Activated CD8-positive, alpha-beta memory T cell treated with anti-CD3 and anti-CD28 coated beads, Interleukin-2, amount 50 U/mL, for 1 hour (primary cell): Measurements from ENCODE around the gene OGDH.

ENCODE experiments used
- DNase-seq: peaks from one replicate; pipeline ENCODE4 v3.0.0-alpha.2; 2020; ENCODE audit errors: extremely low read depth

Gene OGDH

DNA sequence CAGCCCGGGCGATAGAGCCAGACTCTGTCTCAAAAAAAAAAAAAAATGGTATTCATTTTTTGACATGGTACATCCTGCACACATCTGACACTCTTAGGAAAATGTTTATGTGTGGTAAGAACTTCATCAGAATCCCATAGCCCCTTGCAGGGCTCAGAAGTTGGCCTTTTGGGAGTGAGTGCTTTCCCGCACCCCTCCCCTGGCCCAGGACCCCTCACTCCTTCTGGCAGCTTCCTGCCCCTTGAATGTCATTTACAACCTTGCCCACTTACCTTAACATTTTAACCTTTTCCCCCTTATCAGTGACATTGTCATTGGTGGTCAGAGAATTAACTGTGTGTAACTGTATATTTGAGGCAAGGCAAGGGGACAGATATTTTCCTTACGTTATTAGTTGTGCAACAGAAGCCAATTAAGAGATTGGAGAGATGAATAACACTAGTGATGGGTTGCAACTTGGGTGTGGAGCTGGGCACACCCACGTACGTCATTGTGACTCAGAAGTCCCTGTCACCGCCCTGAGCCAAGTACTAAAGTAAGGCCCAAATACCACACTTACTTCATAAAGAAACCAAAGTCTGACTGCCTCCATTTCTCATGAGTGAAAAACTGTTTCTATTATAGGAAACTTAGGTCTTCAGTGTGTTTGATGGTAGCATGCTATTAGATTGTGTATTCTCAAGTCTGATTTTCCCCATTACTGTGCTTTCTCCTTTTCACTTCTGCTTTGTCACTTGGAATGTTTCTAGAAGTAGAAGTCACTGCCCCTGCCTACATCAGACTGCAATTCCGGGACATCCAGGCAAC, 31.6 kb downstream of the OGDH start:
- peak; percentile 75 for DNase-seq

DNA sequence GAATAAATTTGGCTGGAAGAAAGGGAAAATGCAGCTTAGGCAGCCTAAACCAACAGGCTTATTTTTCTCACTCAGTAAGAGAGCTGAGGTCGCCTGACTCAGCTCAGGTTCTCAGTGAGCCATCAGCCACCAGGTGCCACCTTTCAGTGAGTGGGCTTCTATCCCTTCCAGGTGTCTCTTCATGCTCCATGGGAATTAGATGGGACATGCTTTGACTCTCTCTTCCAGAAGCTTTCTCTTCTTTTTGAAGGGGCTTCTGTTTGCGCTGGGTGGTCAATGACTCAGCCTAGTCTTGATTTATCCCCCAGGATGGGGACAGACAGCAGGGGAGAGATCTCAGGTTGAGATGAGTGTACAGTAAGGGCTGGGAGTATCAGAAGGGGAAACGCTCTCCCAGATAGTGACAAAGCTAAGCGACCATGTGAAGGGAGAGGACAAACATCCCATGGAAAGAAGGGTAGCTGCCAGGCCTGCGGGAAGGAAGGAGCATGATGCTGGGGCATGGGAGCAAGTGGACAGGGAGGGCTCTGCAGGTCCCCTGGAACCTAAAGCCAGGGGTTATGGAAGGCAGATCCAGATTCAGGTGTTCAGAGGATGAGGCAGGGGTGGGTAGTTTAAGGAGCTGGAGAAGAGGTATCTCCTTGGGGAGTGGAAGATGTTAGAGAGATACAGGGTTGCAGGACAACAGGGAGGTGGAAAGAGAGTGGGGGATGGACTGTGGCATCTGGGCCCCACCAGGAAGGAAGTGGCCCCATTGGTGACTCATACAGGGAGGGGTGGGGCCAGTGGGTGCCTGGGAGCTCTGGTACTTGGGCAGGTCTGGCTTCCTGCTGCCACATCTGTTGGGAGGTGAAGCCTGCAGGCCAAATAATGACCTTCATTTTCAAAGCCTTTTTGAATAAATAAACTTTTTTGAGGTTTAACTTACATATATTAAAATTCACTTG, 32.5 kb downstream of the OGDH start:
- DNase-seq, result peak; percentile 55

DNA sequence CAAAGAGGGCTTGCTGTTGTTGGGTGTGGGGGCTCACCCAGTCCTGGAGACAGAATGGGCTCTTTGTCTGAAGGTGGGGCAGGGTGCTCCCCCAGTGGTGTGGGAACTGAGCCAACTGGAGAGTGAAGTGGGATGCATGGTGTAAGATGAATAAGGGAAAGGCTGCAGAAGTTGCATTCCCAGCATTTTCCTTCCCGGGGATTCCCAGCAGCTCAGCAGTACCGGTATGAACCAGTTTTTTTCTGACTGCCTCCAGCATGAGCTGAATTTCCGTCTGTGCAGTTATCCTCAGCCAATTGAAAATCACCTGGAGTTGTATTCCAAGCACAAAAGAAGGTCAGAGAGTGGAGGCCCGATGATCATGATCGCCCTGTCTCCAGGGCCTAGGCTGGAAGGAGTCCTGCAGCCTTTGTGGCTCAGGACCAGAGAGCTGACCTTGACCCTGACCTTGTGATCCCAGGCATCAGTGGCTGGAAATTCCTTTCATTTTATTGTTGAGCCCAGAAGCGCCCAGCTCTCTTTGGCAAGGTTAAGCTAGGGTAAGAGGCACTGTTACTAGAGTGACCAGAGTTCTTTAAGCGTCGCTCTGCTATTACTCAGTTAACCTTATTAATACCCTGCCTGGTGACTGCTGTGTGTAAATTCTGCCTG, 33.4 kb downstream of the OGDH start:
- no peak for DNase-seq

DNA sequence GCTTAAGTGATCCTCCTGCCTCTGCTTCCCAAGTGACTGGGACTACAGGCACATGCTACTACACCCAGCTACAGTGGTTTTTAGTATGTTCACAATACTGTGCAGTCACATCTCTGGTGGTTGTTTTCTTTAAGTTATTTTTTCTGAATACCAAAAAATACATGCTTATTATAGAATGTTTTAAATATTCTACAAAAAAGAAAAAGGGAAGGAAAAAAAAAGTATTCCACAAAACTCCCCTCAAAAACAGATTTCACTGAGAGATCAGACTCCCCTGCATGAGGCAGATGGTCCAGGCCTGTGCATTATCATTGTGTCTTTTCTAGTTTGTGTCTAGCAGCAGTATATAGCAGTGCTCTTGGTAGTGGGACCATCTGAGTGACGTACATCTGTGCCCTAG, 36.8 kb downstream of the OGDH start:
- no peak for DNase-seq

DNA sequence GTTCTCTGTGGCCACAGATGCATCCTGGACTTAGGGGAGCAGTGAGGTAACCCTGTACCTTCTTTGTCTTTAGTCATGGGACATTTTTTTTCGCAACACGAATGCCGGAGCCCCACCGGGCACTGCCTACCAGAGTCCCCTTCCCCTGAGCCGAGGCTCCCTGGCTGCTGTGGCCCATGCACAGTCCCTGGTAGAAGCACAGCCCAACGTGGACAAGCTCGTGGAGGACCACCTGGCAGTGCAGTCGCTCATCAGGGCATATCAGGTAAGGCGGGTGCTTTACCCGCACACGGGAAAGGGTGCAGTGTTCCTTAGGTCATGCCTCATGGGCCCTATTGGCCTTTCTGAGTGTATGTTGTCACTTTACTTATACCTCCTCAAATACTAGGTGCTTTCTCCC, 38.8 kb downstream of the OGDH start:
- no peak for DNase-seq

DNA sequence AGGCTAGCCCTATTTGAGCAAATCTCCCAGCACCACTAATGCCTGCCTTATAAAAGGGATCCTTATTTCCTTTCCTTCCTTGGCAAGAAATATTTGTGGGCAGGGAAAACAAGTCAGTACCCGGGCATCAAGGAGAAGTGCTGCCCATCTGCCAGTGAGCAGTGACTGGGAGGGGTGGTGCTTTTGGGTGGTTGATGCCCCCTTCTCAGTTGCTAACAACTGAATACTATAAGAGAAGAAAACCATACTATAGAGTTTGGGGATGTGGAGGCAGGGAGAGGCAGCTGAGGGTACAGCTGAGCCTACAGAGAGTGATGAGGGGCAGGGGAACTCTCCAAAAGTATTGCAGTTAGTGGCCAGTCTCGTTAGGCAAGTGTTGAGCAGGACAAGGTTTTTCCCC, 39.3 kb downstream of the OGDH start:
- no peak for DNase-seq

DNA sequence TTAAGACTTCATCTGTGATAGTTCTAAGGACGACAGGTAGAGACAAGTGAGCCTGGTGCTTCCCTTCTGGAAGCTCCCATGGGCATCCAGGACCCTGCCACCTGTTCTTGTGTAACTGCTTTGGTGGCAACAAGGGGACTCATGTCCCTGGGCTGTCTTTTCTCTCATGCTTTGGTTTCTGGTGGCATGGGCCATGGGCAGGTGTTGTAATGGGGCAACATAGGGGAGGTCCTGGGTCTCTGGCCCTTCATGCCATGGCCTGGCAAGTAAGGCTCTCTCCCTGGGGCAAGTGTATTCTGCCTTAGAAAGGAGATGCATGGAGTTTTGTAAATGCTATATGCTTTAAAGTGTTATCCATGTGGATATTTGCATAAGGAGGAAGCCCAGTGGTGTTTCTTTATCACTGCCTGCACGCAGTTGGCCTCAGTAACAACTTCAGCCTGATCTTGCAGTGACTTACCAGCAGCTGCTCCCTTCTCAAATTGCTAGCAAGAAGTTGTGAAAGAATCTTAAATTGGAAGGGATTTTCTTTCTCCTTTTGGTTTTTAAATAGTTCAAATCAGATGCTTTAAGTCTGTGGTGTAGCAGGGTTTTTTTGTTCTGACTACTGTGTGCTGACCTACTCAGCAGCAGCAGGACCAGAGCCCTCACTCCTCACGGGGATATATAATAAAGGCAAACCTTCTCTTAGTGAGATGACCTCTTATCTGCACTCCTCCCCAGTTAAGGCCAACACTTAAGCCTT, 39.9 kb downstream of the OGDH start:
- no peak for DNase-seq

DNA sequence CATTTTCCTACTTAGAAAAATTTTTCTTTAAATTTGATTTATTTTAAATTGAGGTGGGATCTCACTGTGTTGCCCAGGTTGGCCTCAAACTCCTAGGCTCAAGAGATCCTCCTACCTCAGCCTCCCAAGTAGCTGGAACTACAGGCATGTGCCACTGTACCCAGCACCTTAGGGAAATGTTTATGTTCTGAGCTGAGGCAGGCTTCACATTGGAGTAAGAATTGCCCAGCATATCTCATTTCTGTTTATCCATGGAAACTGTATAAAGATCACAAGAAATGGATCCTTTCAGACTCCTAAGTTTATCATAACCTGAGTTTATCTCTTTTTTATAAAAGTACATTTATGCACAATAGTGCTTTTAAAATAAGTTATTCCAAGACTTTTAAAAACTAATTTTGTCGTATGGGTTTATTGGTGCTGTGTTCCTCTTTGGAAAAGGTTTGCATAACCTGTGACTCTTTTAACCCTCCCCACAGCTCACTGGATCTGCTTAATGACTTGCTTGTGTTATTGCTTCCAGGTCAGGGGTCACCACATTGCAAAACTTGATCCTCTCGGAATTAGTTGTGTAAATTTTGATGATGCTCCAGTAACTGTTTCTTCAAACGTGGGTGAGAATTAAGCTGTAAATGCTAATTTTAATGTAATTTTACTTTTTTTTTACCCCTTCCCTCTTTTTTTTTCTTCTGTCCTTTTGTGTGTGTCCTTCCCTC, 40.7 kb downstream of the OGDH start:
- DNase-seq, result no peak

DNA sequence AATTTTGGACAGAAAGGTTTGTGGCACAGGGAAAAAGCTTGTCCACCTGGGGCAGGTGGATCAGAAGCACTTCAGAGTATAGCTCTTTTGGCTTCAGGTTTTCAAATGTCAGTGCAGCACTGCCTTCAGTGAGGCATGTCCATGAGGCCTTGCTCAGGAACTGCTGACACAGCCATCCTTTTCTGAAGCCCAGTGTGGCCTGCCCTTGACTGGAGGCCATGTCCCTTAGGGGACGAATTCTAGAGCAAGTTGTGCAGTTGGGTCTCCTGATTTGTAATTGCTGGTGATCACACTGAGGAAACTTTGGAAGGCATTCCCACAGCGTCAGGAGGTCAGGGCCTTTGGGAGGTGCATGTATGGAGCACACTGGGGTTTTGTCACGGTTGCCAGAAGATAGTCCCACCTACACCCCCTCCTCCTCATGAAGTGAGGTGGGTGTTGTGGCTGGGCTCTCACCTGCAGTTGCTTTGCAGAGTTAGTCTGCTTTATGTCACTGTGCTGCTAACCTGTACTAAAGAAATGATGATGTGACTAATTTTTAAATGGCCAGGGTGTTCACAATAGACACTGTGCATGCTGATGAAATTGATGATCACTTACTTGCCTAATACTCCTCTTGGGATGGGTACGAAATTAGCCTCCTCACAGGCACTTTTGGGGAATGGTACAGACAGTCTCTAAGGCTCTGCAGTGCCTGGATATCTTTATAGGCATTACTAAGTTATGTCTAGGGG, 41.7 kb downstream of the OGDH start:
- no peak for DNase-seq

DNA sequence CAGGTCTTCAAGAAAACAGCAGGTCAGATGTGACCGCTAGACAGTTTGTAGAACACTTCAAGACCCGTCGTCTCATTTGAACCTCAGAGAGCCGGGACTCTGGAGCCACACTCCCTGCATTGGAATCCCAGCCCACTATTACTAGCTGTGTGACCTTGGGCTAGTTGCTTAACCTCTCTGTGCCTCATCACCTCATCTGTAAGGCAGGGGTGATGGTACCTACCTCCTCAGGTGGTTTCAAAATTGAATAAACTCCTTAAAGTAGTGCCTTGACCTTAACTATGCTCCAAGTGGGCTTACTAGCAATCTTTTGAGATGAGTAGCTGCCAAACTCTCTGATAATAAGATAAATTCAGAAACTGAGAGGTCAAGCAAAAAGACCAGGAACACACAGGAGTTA, 43.8 kb downstream of the OGDH start:
- DNase-seq, result no peak

DNA sequence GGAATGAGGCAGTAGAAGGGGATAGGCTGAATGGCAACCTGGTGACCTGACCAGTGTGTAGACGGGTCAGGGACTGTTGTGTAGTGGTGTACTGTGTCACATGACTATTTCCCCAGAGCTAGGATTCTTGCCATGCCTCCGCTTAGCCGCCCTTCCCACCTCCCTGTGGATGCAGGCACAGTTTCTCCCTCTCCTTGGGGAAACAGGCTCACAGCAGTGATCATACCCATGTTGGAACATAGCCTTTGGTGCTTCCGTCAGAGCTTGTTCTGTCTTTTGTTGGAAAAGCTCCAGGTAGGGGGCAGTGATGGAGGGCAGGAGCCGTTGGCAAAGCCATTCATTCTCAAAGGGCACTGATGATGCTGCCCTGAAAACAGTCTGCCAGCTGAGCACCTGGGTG, 44.3 kb downstream of the OGDH start:
- DNase-seq, result no peak

DNA sequence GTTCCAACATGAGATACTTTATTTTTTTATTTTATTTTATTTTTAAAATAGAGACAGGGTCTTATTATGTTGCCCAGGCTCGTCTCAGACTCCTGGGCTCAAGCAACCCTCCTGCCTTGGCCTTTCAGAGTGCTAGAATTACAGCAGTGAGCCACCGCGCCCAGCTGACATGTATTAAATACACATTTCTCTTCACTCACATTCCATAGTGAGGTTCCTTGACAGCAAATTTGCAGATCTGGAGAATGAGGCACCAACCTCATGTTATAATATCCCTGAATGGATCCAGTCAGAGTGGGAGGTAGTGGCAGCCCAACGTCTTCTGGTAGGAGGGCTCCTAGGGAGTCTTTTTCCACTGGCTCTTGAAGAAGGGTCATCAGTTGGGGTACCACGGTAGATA, 46.1 kb downstream of the OGDH start:
- no peak for DNase-seq

DNA sequence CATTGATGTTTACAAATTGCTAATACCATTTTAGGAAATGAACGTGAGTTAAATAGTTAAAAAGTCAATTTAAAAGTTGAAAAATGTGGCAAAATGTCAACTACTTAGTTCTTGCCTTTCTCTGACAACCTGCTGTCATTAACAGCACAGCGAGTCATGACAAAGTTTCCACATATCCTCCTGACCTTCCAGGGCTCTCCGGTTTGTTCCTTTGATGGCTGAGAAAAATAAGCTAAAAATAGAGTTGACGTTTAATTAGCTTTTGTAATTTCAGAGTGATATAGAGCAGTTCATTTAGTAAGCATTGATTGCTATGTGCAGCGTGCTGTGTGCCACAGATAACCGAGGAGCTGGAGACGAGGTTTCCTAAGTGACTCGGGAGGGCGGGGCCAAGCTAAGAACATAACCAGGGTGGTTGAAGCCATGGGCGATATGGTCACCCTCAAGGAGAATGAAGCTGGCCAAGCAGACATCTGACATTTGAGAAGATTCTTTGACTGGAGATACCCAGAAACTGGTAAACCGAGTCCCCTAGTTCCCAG, 47.9 kb downstream of the OGDH start:
- no peak for DNase-seq

DNA sequence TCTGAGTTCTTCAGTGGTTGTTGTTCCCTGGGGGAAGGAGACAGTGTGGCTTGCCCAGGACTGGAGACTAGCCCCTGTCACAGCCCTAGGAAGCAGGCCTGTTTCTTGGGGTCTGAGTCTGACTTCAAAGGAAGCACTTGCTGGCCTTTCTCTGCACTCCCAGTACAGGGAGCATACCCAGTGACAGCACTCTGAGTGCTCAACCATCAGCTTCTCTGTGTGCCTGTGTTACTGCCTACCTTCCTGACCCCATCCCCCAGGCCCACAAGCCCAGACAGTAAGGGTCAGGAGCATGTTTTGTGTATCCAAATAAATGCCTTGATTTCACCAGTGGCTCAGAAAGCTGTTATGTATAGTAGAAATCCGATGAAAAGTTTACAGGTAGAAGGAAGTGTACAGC, 48.9 kb downstream of the OGDH start:
- no peak for DNase-seq

DNA sequence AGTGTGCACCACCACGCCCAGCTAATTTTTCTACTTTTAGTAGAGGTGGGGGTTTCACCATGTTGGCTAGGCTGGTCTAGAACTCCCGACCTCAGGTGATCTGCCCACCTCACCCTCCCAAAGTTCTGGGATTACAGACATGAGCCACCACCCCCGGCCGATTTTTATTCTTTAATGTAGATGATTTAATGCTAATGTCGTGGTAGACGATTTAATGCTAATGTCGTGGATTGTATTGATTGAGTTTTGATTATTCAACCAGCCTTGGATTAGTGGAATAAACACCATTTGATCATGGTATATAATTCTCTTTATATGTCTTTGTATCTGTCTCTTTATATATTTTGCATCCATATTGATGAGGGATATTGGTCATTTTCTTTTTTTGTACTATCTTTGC, 52.6 kb downstream of the OGDH start:
- no peak for DNase-seq

DNA sequence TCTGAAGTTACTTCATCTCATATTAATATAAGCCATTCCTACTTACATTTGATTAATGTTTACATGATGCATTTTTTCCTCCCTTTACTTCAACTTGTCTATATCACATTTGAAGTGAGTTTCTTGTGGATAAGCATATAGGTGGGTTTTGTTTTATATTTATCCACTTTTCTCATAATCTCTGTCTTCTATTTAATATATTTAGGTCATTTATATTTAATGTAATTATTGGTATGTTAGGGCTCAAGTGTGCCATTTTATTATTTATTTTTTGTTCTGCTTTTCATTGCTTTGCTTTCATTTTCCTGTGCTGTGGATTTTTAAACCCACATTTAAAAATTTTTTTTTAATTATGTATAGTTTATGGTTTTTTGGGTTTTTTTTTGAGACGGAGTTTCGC, 54.8 kb downstream of the OGDH start:
- no peak for DNase-seq

DNA sequence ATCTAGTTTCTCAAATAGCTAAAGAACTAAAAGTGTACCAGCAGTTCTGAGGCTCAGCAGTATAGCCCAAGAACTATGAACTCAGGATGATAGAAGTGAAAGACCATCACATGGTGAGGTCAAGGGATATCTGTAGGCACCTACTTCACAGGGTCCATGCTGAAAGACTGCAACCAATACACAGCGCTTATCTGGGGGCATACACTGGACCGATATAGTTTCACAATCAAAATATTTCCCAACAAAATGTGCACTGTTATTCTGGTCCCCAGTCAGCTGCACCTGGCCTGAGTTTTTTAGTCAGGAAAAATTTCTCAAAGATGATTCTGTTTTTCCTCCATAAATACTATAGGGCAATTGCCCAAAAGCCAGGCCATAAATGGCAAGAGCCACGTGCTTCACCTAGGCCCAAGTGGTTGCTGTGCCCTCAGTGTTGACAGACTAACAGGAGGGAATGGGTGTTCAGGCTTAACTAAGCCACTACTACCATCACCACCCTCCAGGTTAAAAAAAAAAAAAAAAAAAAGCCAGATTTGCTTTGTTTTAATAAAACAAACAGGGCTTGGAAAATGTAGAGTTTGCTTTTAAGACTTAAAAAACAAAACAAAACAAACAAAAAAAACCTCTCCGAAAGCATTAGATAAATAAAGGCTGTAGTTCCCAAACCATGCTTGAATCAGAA, 58.5 kb downstream of the OGDH start:
- no peak for DNase-seq

DNA sequence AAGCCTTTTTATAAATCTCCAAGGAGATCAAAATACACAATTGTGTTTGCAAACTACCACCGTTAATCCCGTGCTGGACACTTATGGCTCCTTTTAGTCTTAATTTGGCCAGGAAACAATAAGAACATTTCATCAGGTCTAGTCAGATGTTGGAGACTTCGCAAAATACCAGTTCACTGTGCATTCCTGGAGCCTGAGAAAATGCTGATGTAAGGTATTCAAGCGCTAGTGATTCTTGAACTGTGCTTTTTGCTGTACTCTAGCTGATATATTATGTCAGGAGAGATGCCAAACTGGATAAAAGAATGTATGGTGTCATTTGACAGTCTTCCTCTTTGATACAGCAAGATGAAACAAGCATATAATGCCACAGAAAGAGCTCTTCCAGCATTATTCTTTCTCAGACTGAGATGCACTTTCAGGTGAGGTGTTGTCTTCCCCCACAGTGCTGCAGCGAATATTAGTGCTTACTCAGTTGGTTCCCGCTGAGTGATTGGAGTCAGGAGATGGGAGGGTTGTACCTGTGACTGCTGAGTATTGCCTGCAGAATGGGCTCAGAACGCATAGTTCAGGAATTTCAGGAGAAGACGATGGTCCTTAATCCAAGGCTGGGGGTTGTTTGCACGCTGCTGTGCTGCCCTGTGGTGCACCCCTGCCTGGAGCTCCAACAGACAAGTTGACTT, 59.2 kb downstream of the OGDH start:
- no peak for DNase-seq

DNA sequence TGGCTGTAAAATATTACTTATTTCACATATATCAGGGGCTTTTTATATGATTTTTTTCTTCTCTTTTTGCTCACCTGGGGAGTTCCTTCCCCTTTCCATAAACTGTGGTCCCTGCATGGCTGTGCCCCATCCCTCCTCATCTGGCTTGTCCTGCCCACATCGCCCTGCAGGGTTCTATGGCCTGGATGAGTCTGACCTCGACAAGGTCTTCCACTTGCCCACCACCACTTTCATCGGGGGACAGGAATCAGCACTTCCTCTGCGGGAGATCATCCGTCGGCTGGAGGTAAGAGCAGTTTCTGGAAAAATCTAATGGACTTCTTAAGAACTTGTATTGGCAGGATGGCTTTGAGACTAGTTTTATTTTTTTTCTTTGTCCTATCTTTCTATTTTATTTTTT, 60.1 kb downstream of the OGDH start:
- DNase-seq, result no peak
